PC-9 (cell line): ENCODE results near the gene HSCB. TPM values are rescaled to one million over a fixed set of nuclear protein-coding genes. Genes with fewer than 3 reads are reported as not detected.

Experiments
- BruUV-seq: library from RNA; stranded (reverse); fragments of 400-500 nt; replicated peaks from 2 replicates; lab custom pipeline; 2021; lab: Mats Ljungman, UMichigan
- CTCF ChIA-PET: fragments of 300-600 bp; sonication (Branson Sonifier 250); formaldehyde crosslinking; loops from one replicate; lab custom pipeline; 2022; ENCODE audit warnings: antibody characterized with exemption; lab: Charles Lee
- POLR2A ChIA-PET: fragments of 300-600 bp; sonication (Branson Sonifier 250); formaldehyde crosslinking; loops from one replicate; lab custom pipeline; 2022; ENCODE audit warnings: antibody characterized with exemption; ENCODE audit not compliant: unreplicated experiment; lab: Charles Lee
- DNase-seq, 2 experiments: peaks; one replicate each; pipeline versions ENCODE4 v3.0.0 to v3.0.0-alpha.2; 2015 to 2022; ENCODE audit warnings: mixed read lengths in 1 of 2
- H2AFZ ChIP-seq: fragments of 200-600 bp; sonication (generic); 2 replicates; pipeline ENCODE4 v1.8.1; 2017; ENCODE audit warnings: antibody characterized with exemption
- H3F3A ChIP-seq: fragments of 200-600 bp; sonication (generic); 2 replicates; pipeline ENCODE4 v1.8.1; 2017; ENCODE audit warnings: antibody characterized with exemption, mild to moderate bottlenecking, low read depth; ENCODE audit not compliant: insufficient read depth
- H3K27ac ChIP-seq: fragments of 200-600 bp; sonication (generic); 2 replicates; pipeline ENCODE4 v1.6.1; 2016; ENCODE audit warnings: mixed run types
- H3K27me3 ChIP-seq: fragments of 200-600 bp; sonication (generic); 2 replicates; pipeline ENCODE4 v1.6.1; 2016; ENCODE audit warnings: low read depth, mixed run types; ENCODE audit not compliant: insufficient read depth
- H3K36me3 ChIP-seq: fragments of 200-600 bp; sonication (generic); 2 replicates; pipeline ENCODE4 v1.6.1; 2016; ENCODE audit warnings: low read depth, mixed run types
- H3K4me1 ChIP-seq: fragments of 200-600 bp; sonication (generic); replicated peaks from 2 replicates; pipeline ENCODE4 v1.6.1; 2016; ENCODE audit warnings: mixed run types; ENCODE audit not compliant: insufficient read depth
- H3K4me2 ChIP-seq: fragments of 200-600 bp; sonication (generic); 2 replicates; pipeline ENCODE4 v1.6.1; 2017; ENCODE audit warnings: mixed run types
- H3K4me3 ChIP-seq: fragments of 200-600 bp; sonication (generic); 2 replicates; pipeline ENCODE4 v1.6.1; 2016; ENCODE audit warnings: mixed run types
- H3K79me2 ChIP-seq: fragments of 200-600 bp; sonication (generic); 2 replicates; pipeline ENCODE4 v1.6.1; 2017; ENCODE audit warnings: low read depth, mixed run types
- H3K9me2 ChIP-seq: fragments of 200-600 bp; sonication (generic); 2 replicates; pipeline ENCODE4 v1.8.1; 2017; ENCODE audit warnings: mild to moderate bottlenecking; ENCODE audit not compliant: insufficient read depth
- H3K9me3 ChIP-seq: fragments of 200-600 bp; sonication (generic); 2 replicates; pipeline ENCODE4 v1.8.1; 2016; ENCODE audit warnings: low read depth; ENCODE audit not compliant: insufficient read depth
- H4K20me1 ChIP-seq: fragments of 200-600 bp; sonication (generic); 2 replicates; pipeline ENCODE4 v1.8.1; 2017; ENCODE audit not compliant: insufficient read depth
- CTCF ChIP-seq: fragments of 200-600 bp; sonication (generic); conservative IDR thresholded peaks from 2 replicates; pipeline ENCODE4 v1.6.1; 2017; ENCODE audit warnings: mixed run types, antibody characterized with exemption, mild to moderate bottlenecking, moderate library complexity
- EZH2 ChIP-seq: fragments of 200-600 bp; sonication (generic); IDR thresholded peaks from 2 replicates; pipeline ENCODE4 v1.8.0; 2017; ENCODE audit warnings: antibody characterized with exemption, low read depth
- intact Hi-C: fragments of 100-400 bp; cut with micrococcal nuclease; formaldehyde crosslinking; loops from one replicate; pipeline ENCODE4 v1.10.0; 2022; ENCODE audit not compliant: unreplicated experiment
- total RNA-seq: library from RNA; stranded (reverse); gene quantifications from 2 replicates; pipeline ENCODE4 v1.2.3, GENCODE V29; 2021

The HSCB gene
- total RNA-seq, 1 experiment from 2014 or later, result 8.3 TPM

DNA sequence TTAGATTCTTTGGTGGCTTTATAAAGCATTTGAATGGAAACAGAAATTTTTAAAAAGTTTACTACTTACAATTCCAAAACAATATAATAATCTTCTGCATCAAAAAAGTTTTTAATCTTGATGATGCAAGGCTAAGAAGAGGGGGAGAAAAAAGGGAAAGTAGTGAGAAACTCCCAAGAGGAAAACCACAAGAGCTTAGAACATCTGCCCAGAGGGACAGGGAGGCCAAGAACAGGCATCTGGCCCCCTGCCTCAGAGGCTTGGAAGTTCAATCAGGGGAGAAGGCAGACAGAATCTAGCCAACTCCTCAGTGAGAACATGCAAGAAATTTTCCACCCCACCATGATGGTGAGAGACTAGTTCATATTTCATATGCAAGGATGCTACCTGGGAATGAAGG is 38.4 kb upstream of the HSCB start:
- no peaks in the 10 kb centered on the region for H3K27me3 ChIP-seq
- intact Hi-C loops, result no loop called here

DNA sequence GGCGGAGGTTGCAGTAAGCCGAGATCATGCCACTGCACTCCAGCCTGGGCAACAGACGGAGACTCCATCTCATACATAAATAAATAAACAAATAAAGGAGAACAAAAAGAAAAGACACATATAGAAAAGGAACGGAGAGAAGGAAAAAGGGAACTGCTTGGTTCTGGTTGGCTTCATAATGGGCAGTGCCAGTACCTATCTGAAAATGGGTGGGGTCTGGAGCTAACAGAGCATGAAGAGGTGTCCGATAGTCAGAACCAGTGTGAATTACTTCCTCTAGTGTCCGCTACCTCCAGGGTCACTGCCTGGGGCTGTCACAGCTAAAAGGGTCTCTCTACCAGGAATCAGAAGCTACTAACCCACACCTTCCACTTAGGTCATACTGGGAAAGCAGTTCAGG is 35.0 kb upstream of the HSCB start:
- Histone ChIP-seq H3K4me3 (no peak overlapping the region), H3K9me2 (no peaks in the 10 kb centered on the region), H3K9me3 (no peaks in the 10 kb centered on the region), H3K4me1 (peaks cover 18% of the 10 kb centered on the region), H3K27me3 (no peaks in the 10 kb centered on the region), H3K79me2 (no peaks in the 10 kb centered on the region), H3K27ac (no peak overlapping the region), H3F3A (peaks cover 11% of the 10 kb centered on the region; the same call in 1 of the 2 replicates), H3K4me2 (no peak overlapping the region), H2AFZ (no peak overlapping the region), H3K36me3 (peaks cover 7% of the 10 kb centered on the region; the same call in 1 of the 2 replicates), H4K20me1 (no peaks in the 10 kb centered on the region)
- ChIA-PET POLR2A (no interaction called here), CTCF (interaction anchor here (0.7 kb wide), 1 partner anchor 250 kb away, joined by 3 read pairs; no protein-coding TSS in a partner anchor)
- BruUV-seq, result no TSS peak
- intact Hi-C loops, result no loop called here
- DNase-seq, result no peak
- TF ChIP-seq EZH2, result no peak
- TF ChIP-seq CTCF, result no peak

More for the DNA sequence above, 38.4 kb upstream of the HSCB start:
- BruUV-seq, result no TSS peak
- Histone ChIP-seq H3K36me3 (peaks cover 4% of the 10 kb centered on the region; the same call in 1 of the 2 replicates), H3K27ac (no peak overlapping the region), H3K4me3 (no peak overlapping the region), H3K9me3 (no peaks in the 10 kb centered on the region), H3K4me2 (no peak overlapping the region), H3K4me1 (no peaks in the 10 kb centered on the region), H3F3A (no peaks in the 10 kb centered on the region), H2AFZ (no peak overlapping the region), H3K79me2 (no peaks in the 10 kb centered on the region), H4K20me1 (no peaks in the 10 kb centered on the region), H3K9me2 (no peaks in the 10 kb centered on the region)
- POLR2A ChIA-PET, result no interaction called here
- CTCF ChIA-PET, result no interaction called here
- no peak for DNase-seq
- TF ChIP-seq CTCF, result no peak
- TF ChIP-seq EZH2, result no peak

GRCh38 chr22:28710107-28710506 is 31.7 kb upstream of the HSCB start:
- Histone ChIP-seq H3K9me2 (no peaks in the 10 kb centered on the region), H3K4me2 (peak overlapping the region; percentile 38; the same call in 1 of the 2 replicates), H3K27ac (peak overlapping the region; percentile 56), H2AFZ (no peak overlapping the region), H3F3A (peaks cover 28% of the 10 kb centered on the region), H3K4me1 (peaks cover 24% of the 10 kb centered on the region), H3K79me2 (no peaks in the 10 kb centered on the region), H4K20me1 (no peaks in the 10 kb centered on the region), H3K36me3 (peaks cover 7% of the 10 kb centered on the region; the same call in 1 of the 2 replicates), H3K27me3 (no peaks in the 10 kb centered on the region), H3K9me3 (no peaks in the 10 kb centered on the region), H3K4me3 (no peak overlapping the region)
- ChIA-PET POLR2A (no interaction called here), CTCF (no interaction called here)
- intact Hi-C loops, result no loop called here
- no peak for TF ChIP-seq CTCF
- no peak for TF ChIP-seq EZH2
- no TSS peak for BruUV-seq
- no peak for DNase-seq
